Measurements from ENCODE around the gene BACH2. TPM values are rescaled to one million over a fixed set of nuclear protein-coding genes. Genes with fewer than 3 reads are reported as not detected.

The BACH2 gene
- total and polyA plus RNA-seq, 2 of the 4 experiments (the other 2 are of a cell fraction): 1.3 to 1.4 TPM

- Histone ChIP-seq H3K56ac (ENCODE audit: extremely low read depth, insufficient read depth, low read length) (no peak overlapping the region), H4K91ac (ENCODE audit: insufficient read depth, low read depth, low read length) (no peak overlapping the region), H3K4me3 (ENCODE audit: insufficient read depth, low read depth, low read length) (no peak overlapping the region), H4K20me1 (ENCODE audit: insufficient read depth, low read length) (no peaks in the 10 kb centered on the region), H3K4ac (ENCODE audit: low read depth, low read length) (no peak overlapping the region), H3K36me3 (ENCODE audit: control insufficient read depth, insufficient read depth, low read length) (no peaks in the 10 kb centered on the region), H2BK5ac (ENCODE audit: low read depth, low read length, poor library complexity, severe bottlenecking) (no peak overlapping the region), H3K79me1 (ENCODE audit: low read depth in 1 of 2, low read length in 2 of 2) (no peaks in the 10 kb centered on the region), H4K8ac (ENCODE audit: low read depth in 2 of 2, low read length in 2 of 2) (no peak overlapping the region), H3K27ac (ENCODE audit: insufficient read depth, low read length) (no peak overlapping the region), H3K23ac (ENCODE audit: low read depth, low read length) (no peak overlapping the region), H2AK9ac (replicated peaks; ENCODE audit: low read depth, low read length, poor library complexity) (no peak overlapping the region), H3K4me2 (ENCODE audit: low read depth, low read length) (no peak overlapping the region), H2AFZ (replicated peaks; ENCODE audit: low read length, poor library complexity) (no peak overlapping the region), H2BK15ac (ENCODE audit: low read depth, low read length) (no peak overlapping the region), H4K5ac (ENCODE audit: low read depth, low read length) (no peak overlapping the region), H3K27me3 (ENCODE audit: control insufficient read depth, insufficient read depth, low read length) (no peaks in the 10 kb centered on the region), H3K18ac (ENCODE audit: low read depth, low read length) (no peak overlapping the region), H2BK120ac (ENCODE audit: low read depth, low read length) (no peak overlapping the region), H3K9ac (ENCODE audit: low read depth, low read length) (no peak overlapping the region), H3K9me3 (ENCODE audit: control insufficient read depth, insufficient read depth, low read length) (no peaks in the 10 kb centered on the region), H3K14ac (replicated peaks; ENCODE audit: low read depth, low read length) (no peak overlapping the region), H2BK20ac (ENCODE audit: low read depth, low read length) (no peak overlapping the region), H3K4me1 (ENCODE audit: control insufficient read depth, insufficient read depth, low read length) (no peaks in the 10 kb centered on the region; the same call in 1 of the 2 replicates), H2AK5ac (ENCODE audit: low read depth, low read length) (no peak overlapping the region), H3K9me1 (ENCODE audit: insufficient read depth, low read length) (no peaks in the 10 kb centered on the region)
- ChIA-PET POLR2A (ENCODE audit: unreplicated experiment) (no interaction called here), CTCF (interaction anchor here (1.3 kb wide), 1 partner anchor 13 kb away, joined by 3 read pairs; no protein-coding TSS in a partner anchor)
- in situ Hi-C loops (cut with MboI; ENCODE audit: low sequenced_read_pairs) (no loop called here), dilution Hi-C loops (cut with HindIII; ENCODE audit: low sequenced_read_pairs, unreplicated experiment) (no loop called here), intact Hi-C loops (cut with micrococcal nuclease) (no loop called here)
- DNase-seq (no peak), ATAC-seq (ENCODE audit: low read depth) (no peak)
- no peak for TF ChIP-seq RFX5 (IDR thresholded peaks at IDR 0.05; ENCODE audit: low read depth, low read length)
- TF ChIP-seq CTCF (conservative IDR thresholded peaks at IDR 0.05; ENCODE audit: low read depth, low read length): no peak
- TF ChIP-seq NFE2L2 (IDR thresholded peaks at IDR 0.05; ENCODE audit: low read depth, low read length): no peak
- TF ChIP-seq MAFK (IDR thresholded peaks at IDR 0.05; ENCODE audit: low read depth, low read length): no peak
- no peak for TF ChIP-seq RCOR1 (IDR thresholded peaks at IDR 0.05; ENCODE audit: insufficient replicate concordance, low read length)
- TF ChIP-seq CHD1 (IDR thresholded peaks at IDR 0.05; ENCODE audit: low read depth, low read length): no peak
- TF ChIP-seq MAZ (IDR thresholded peaks at IDR 0.05; ENCODE audit: borderline replicate concordance, low read depth, low read length): no peak
- TF ChIP-seq RAD21 (IDR thresholded peaks at IDR 0.05; ENCODE audit: low read length): no peak
- no peak for TF ChIP-seq POLR2A (IDR thresholded peaks at IDR 0.05; ENCODE audit: low read depth, low read length)
- TF ChIP-seq FOS (IDR thresholded peaks at IDR 0.05; ENCODE audit: low read depth, low read length): no peak
- no peak for TF ChIP-seq ELK1 (IDR thresholded peaks at IDR 0.05; ENCODE audit: borderline replicate concordance, low read depth, low read length)
- TF ChIP-seq USF2 (IDR thresholded peaks at IDR 0.05; ENCODE audit: low read depth, low read length): no peak
- no peak for TF ChIP-seq MXI1 (IDR thresholded peaks at IDR 0.05; ENCODE audit: borderline replicate concordance, low read depth, low read length)
- TF ChIP-seq SMC3 (IDR thresholded peaks at IDR 0.05; ENCODE audit: low read depth, low read length): no peak
- no peak for TF ChIP-seq CEBPB (IDR thresholded peaks at IDR 0.05; ENCODE audit: low read depth, low read length)
- no peak for TF ChIP-seq BHLHE40 (IDR thresholded peaks at IDR 0.05; ENCODE audit: low read depth, low read length)
- no CpG with 5 or more reads among the region's 5 CpGs for WGBS, 2 experiments (ENCODE audit: extremely low coverage in 2 of 2, insufficient read length in 1 of 2)
- BruUV-seq (replicated peaks): no TSS peak
Measured at GRCh38 chr6:89927264-89927663, 369.4 kb downstream of the BACH2 start.
